HEK293T (cell line): ENCODE results near the gene BABAM1.
"Not testable (repeated sequence)": the region's sequence is repeated elsewhere in the genome, so short reads cannot be mapped to it uniquely, and the experiment has no call there.

ENCODE experiments used
- CTCF ChIA-PET: fragments of 350-600 bp; formaldehyde crosslinking; extraction: SDS; loops from one replicate; lab custom pipeline; 2021; ENCODE audit warnings: antibody characterized with exemption, inconsistent platforms; lab: Yijun Ruan, JAX
- POLR2A ChIA-PET: fragments of 350-600 bp; formaldehyde crosslinking; extraction: SDS; loops from one replicate; lab custom pipeline; 2020; ENCODE audit warnings: antibody characterized with exemption, inconsistent platforms; lab: Yijun Ruan, JAX
- DNase-seq: peaks from one replicate; pipeline ENCODE4 v3.0.0; 2012; ENCODE audit warnings: mixed read lengths; ENCODE audit errors: extremely low spot score
- ARNT ChIP-seq: fragments of 450-650 bp; IDR thresholded peaks from 2 replicates; pipeline ENCODE4 v1.6.1; 2017; ENCODE audit warnings: mild to moderate bottlenecking
- BHLHE40 ChIP-seq: fragments of 450-650 bp; IDR thresholded peaks from 2 replicates; pipeline ENCODE4 v1.6.1; 2016; ENCODE audit warnings: mild to moderate bottlenecking, moderate library complexity, borderline replicate concordance
- CTBP1 ChIP-seq: fragments of 450-650 bp; IDR thresholded peaks from 2 replicates; pipeline ENCODE4 v1.6.1; 2016; ENCODE audit warnings: borderline replicate concordance
- ELF4 ChIP-seq: fragments of 450-650 bp; IDR thresholded peaks from 2 replicates; pipeline ENCODE4 v1.6.1; 2017; ENCODE audit warnings: antibody characterized with exemption
- FOXA1 ChIP-seq: fragments of 450-650 bp; IDR thresholded peaks from 2 replicates; pipeline ENCODE4 v1.6.1; 2016; ENCODE audit warnings: mild to moderate bottlenecking
- FOXK2 ChIP-seq: fragments of 450-650 bp; IDR thresholded peaks from 2 replicates; pipeline ENCODE4 v1.6.1; 2016; ENCODE audit warnings: mild to moderate bottlenecking
- FOXM1 ChIP-seq: fragments of 450-650 bp; IDR thresholded peaks from 2 replicates; pipeline ENCODE4 v1.6.1; 2017; ENCODE audit warnings: mild to moderate bottlenecking, borderline replicate concordance
- HDGF ChIP-seq: fragments of 450-650 bp; IDR thresholded peaks from 2 replicates; pipeline ENCODE4 v1.6.1; 2017; ENCODE audit warnings: antibody characterized with exemption, borderline replicate concordance
- L3MBTL2 ChIP-seq: fragments of 450-650 bp; conservative IDR thresholded peaks from 2 replicates; pipeline ENCODE4 v1.6.1; 2016; ENCODE audit warnings: mild to moderate bottlenecking
- LEF1 ChIP-seq: fragments of 450-650 bp; IDR thresholded peaks from 2 replicates; pipeline ENCODE4 v1.6.1; 2017; ENCODE audit warnings: mild to moderate bottlenecking, borderline replicate concordance
- NFRKB ChIP-seq: fragments of 450-650 bp; IDR thresholded peaks from 2 replicates; pipeline ENCODE4 v1.6.1; 2016; ENCODE audit warnings: mild to moderate bottlenecking, moderate library complexity
- PKNOX1 ChIP-seq: fragments of 450-650 bp; IDR thresholded peaks from 2 replicates; pipeline ENCODE4 v1.6.1; 2016
- SP1 ChIP-seq: fragments of 450-650 bp; IDR thresholded peaks from 2 replicates; pipeline ENCODE4 v1.6.1; 2017
- SUZ12 ChIP-seq: fragments of 450-650 bp; IDR thresholded peaks from 2 replicates; pipeline ENCODE4 v1.6.1; 2016; ENCODE audit warnings: mild to moderate bottlenecking
- TARDBP ChIP-seq: fragments of 450-650 bp; IDR thresholded peaks from 2 replicates; pipeline ENCODE4 v1.6.1; 2016
- ZNF384 ChIP-seq: fragments of 450-650 bp; IDR thresholded peaks from 2 replicates; pipeline ENCODE4 v1.6.1; 2016

BABAM1 gene

DNA sequence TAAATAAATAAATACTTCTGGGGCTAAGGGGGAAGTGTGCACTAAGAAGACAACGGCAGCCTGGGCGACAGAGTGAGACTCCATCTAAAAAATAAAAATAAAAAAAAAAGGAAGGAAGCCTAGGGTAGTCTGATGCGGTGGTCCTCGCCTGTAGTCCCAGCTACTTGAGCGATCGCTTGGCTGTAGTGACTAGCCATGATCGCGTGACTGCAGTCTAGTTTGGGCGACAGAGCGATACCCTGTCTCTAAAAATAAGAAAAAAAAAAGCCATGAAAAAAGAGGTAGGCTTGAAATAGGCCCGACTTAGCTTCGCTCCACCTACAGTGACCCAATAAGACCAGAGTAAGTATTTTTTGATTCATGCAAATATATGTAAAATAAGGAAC is 661 bp upstream of the BABAM1 start:
- no peak for DNase-seq
- CTCF ChIA-PET: interaction anchor here (1.0 to 1.4 kb wide), 4 partner anchors 17 to 39 kb away, joined by 3 to 7 read pairs (median 5); no protein-coding TSS in a partner anchor
- POLR2A ChIA-PET: interaction anchor here (0.7 to 2.8 kb wide), 10 partner anchors 14 to 190 kb away, joined by 3 to 12 read pairs (median 5); partner anchors contain the start of genes DDA1, MVB12A and USE1
- TF ChIP-seq ARNT (no peak), ELF4 (peak; percentile 38), FOXA1 (no peak), TARDBP (no peak), L3MBTL2 (no peak), PKNOX1 (no peak), SUZ12 (no peak), BHLHE40 (no peak), SP1 (no peak), ZNF384 (peak; percentile 29; the same call in 1 of the 2 replicates)

- CTCF ChIA-PET: no interaction called here
- TF ChIP-seq FOXM1 (no peak), SUZ12 (no peak), TARDBP (no peak), FOXA1 (no peak), ZNF384 (no peak), BHLHE40 (no peak), NFRKB (no peak), SP1 (no peak), FOXK2 (no peak), ELF4 (no peak), L3MBTL2 (no peak), CTBP1 (no peak), LEF1 (no peak), PKNOX1 (no peak), HDGF (no peak)
- no peak for DNase-seq
- POLR2A ChIA-PET: no interaction called here
Measured at GRCh38 chr19:17268754-17269153, 1.5 kb downstream of the BABAM1 start.

- CTCF ChIA-PET: not testable (repeated sequence)
Measured at GRCh38 chr19:17274892-17275291, 7.6 kb downstream of the BABAM1 start.

GRCh38 chr19:17275441-17276175 is 8.4 kb downstream of the BABAM1 start:
- no peak for TF ChIP-seq SUZ12
- TF ChIP-seq ELF4: no peak
- no peak for TF ChIP-seq NFRKB
- no peak for TF ChIP-seq ZNF384
- no peak for TF ChIP-seq ARNT
- no peak for TF ChIP-seq CTBP1
- TF ChIP-seq L3MBTL2: no peak
- no peak for TF ChIP-seq FOXM1
- no peak for TF ChIP-seq PKNOX1
- TF ChIP-seq BHLHE40: no peak
- no peak for TF ChIP-seq SP1
- TF ChIP-seq FOXA1: no peak
- no peak for TF ChIP-seq FOXK2
- no peak for TF ChIP-seq LEF1
- TF ChIP-seq HDGF: no peak
- no peak for TF ChIP-seq TARDBP
- ChIA-PET POLR2A (no interaction called here), CTCF (no interaction called here)
- no peak for DNase-seq

More at GRCh38 chr19:17274892-17275291, 7.6 kb downstream of the BABAM1 start:
- DNase-seq, POLR2A ChIA-PET: not testable (repeated sequence)

DNA sequence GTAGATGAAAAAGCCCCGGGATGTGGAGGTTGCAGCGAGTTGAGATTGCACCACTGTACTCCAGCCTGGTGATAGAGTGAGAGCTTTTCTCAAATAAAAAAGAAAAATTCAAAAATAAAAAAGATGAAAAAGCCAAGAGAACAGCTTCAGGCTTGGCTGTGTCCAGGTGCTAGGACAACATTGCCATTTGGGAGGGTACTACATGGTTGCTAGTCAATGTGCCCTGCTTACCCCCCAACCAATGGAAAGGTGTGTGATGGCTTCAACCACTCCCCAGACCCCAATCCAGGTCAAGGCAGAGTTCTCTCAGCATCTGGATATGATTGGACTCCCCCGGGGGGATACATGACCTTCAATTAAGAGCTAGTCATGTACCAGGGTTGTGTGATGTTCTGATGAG is 12.2 kb downstream of the BABAM1 start:
- no peak for TF ChIP-seq NFRKB
- TF ChIP-seq TARDBP: no peak
- TF ChIP-seq PKNOX1: no peak
- TF ChIP-seq LEF1: no peak
- TF ChIP-seq CTBP1: no peak
- no peak for TF ChIP-seq L3MBTL2
- POLR2A ChIA-PET: interaction anchor here (1.0 to 1.8 kb wide), 3 partner anchors 14 to 64 kb away, joined by 3 to 6 read pairs (median 4); partner anchors contain the start of gene USE1

More for the DNA sequence above, 12.2 kb downstream of the BABAM1 start:
- CTCF ChIA-PET: interaction anchor here (1.2 to 1.4 kb wide), 2 partner anchors 26 to 74 kb away, joined by 3 read pairs; partner anchors contain the start of gene MRPL34
- no peak for DNase-seq
